ENCODE measurements around the gene SPRED2.

The SPRED2 gene

DNA sequence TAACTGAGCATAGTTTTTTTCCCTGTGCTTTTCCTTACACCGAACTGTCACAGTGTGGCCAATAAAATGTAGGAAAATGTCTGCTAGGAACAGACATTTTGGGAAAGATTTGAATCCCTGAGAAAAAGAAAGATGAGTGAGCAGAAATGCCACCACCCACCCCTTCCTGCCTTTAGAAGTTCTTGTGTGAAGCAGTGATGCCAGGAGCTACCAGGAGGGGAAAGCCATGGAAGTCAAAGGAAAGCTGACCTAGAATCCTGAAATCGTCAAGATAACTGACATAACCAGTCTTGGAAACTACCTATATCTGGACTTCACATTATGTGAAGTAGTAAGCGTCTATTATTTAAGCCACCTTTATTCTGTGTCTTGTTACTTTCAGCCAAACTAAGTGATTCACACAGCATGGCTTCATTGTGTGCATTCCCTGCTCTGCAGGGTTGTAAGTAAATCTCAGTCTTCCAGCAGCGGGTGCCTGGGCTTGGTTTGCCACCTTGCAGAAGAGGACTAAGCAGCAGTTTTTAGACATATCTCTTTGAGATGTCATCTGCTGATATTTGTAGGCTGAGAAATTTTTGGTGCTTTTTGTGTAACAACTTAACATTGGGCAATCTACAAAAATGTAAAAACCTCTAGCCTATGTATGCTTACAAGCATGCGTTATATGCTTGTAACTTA is 11.2 kb upstream of the SPRED2 start:
- no peak for DNase-seq (ENCODE audit: low read depth in 2 of 3, low spot score in 2 of 3)

- no peak for DNase-seq (ENCODE audit: low read depth in 2 of 3, low spot score in 2 of 3)
Measured at GRCh38 chr2:65442420-65443020, 10.1 kb upstream of the SPRED2 start.

DNA sequence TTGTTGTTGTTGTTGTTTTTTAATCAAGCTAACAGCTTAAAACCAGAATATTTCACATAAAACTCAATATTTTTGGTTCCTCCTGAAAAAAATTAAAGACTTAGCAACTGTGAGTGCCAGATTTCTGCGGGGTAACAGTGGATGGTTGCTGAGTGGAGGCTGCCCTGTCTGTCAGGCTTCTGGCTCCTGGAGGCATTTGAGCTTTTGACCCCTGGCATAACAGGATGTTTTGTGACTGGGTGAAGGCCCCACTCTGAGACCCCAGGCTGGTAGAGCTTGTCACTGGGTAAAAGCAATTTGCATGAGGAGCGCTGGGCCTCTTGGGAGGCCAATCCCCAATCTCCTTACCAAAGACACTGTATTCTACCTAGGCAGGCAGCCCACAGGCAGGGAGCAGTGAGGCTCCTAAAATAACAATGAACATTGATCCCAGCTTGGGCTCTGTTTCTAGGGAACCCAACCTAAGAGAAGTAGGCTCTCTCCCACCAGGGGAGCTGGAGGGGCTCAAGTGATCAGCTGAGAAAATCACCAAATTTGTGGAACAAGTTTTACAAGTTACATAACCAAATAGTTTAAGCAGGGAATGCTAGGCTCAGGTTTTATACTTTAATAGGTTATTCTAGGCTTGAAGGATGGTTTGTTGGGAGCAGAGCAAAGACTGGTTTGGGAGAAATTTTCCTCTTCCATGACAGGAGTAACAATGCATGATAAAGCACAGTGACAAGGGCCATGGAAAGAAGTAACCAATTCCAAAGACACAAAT is 5.9 kb upstream of the SPRED2 start:
- DNase-seq (ENCODE audit: low read depth in 2 of 3, low spot score in 2 of 3), result no peak

DNA sequence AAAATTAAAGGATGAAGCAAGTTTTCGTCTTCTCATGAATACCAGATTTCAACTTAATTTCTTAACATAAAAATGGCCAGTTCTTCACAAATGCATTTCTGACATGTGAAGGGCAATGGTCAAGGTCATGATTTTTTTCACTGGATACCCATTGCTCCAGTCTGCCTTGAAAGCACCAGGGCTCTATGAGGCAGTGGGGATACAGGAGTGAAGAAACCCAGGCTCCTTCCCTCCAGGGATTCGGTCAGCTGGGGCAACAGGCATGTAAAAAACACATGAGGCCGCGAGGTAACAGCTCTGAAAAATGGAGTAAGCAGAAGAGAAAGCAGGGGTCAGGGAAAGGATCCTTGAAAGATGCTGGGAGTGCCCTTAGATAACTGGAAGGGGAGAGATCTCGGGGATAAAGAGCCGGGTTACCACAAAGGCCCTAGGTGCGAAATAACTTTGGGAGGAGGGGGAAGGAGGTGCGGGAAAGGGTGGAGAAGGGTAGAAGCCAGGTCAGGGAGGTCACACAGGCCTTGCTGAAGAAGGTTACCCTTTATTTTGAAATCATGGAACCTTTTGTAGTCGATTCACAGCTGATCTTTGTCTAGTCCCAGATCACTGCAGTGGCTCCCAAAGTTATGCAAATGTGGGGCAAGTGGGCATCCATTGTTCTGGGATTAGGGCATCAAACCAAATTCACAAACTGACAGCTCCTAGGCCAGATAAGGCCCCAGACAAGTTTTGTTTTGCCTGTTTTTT is 5.2 kb upstream of the SPRED2 start:
- no peak for DNase-seq (ENCODE audit: low read depth in 2 of 3, low spot score in 2 of 3)

DNA sequence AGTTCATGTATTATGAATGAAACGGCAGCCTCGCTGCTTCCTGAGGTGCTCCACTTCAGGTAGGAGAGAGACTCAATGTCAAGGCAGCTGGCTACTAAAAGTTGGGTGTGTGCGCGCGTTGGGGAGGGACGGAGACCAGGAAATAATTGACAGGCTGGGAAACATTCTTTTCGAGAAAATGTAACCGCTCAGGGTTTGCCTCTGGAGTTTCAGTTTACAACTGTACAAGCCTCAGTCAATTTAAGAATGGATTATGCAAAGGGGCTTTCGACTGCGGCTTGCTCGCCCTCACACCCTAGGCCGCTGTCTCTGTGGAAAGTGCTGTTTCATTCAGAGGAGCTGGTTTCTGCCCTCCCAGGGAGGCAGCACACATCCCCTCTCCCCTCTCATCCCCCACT is 4.4 kb upstream of the SPRED2 start:
- DNase-seq (ENCODE audit: low read depth in 2 of 3, low spot score in 2 of 3), result no peak

GRCh38 chr2:65436169-65436823 is 3.9 kb upstream of the SPRED2 start:
- no peak for DNase-seq (ENCODE audit: low read depth in 2 of 3, low spot score in 2 of 3)

DNA sequence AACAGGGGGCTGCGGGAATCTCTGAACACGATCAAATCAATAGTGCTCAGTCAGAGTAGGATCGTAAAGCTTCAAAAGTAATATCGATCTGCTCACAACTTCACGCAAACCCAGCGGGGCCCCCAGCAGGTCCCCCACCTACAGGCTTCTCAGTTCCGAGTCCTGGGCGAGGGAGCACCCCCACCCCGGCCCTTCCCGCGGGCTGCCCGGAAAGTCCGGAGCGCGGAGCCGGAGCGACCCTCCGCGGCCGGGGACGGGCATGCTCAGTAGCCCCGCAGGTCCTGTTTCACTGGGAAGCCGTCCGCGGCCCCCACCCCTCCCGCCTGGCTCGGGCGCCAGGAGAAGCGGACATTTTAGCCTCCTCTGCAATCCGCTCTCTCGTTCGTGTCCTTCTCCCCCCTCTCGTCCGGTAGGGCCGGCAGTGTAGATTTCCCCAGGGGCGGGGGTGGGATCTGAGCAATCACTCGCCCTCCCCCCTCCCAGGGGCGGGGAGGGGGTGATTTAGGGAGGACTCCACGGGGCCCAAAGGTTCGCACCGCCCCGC is 3.3 kb upstream of the SPRED2 start:
- no peak for DNase-seq (ENCODE audit: low read depth in 2 of 3, low spot score in 2 of 3)

- DNase-seq (ENCODE audit: low read depth in 2 of 3, low spot score in 2 of 3), result no peak
Measured at GRCh38 chr2:65434592-65435241, 2.3 kb upstream of the SPRED2 start.

- no peak for DNase-seq (ENCODE audit: low read depth in 2 of 3, low spot score in 2 of 3)
Measured at GRCh38 chr2:65431421-65432226, 775 bp downstream of the SPRED2 start.

- peak in 1 of 3 experiments; percentile 27 for DNase-seq (ENCODE audit: low read depth in 2 of 3, low spot score in 2 of 3)
Measured at GRCh38 chr2:65430603-65431420, 1.6 kb downstream of the SPRED2 start.

GRCh38 chr2:65429786-65430602 is 2.4 kb downstream of the SPRED2 start:
- no peak for DNase-seq (ENCODE audit: low read depth in 2 of 3, low spot score in 2 of 3)

GRCh38 chr2:65427532-65427931 is 4.9 kb downstream of the SPRED2 start:
- no peak for DNase-seq (ENCODE audit: low read depth in 2 of 3, low spot score in 2 of 3)

DNA sequence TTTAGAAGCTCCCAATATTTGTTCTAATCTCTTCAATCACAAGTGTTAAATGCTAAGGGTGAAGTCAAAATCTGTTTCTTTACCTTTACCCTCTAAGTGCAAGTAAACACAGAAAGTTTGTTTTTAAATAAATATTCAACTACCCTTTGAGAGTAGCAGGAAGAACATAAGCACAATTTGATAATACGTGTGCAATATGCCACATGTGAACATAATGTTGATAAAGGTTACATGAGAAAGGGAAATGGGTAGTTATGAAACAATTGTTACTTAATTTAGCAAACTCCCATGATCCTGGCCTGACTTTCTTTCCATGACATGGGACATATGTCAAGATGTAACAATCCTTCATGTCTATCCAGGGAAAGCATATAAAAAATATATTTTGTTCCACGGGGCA is 7.1 kb downstream of the SPRED2 start:
- no peak for DNase-seq (ENCODE audit: low read depth in 2 of 3, low spot score in 2 of 3)

- DNase-seq (ENCODE audit: low read depth in 2 of 3, low spot score in 2 of 3), result no peak
Measured at GRCh38 chr2:65424391-65424790, 8.0 kb downstream of the SPRED2 start.

- no peak for DNase-seq (ENCODE audit: low read depth in 2 of 3, low spot score in 2 of 3)
Measured at GRCh38 chr2:65421432-65421748, 11.0 kb downstream of the SPRED2 start.

- no peak for DNase-seq (ENCODE audit: low read depth in 2 of 3, low spot score in 2 of 3)
Measured at GRCh38 chr2:65420712-65421431, 11.5 kb downstream of the SPRED2 start.

DNA sequence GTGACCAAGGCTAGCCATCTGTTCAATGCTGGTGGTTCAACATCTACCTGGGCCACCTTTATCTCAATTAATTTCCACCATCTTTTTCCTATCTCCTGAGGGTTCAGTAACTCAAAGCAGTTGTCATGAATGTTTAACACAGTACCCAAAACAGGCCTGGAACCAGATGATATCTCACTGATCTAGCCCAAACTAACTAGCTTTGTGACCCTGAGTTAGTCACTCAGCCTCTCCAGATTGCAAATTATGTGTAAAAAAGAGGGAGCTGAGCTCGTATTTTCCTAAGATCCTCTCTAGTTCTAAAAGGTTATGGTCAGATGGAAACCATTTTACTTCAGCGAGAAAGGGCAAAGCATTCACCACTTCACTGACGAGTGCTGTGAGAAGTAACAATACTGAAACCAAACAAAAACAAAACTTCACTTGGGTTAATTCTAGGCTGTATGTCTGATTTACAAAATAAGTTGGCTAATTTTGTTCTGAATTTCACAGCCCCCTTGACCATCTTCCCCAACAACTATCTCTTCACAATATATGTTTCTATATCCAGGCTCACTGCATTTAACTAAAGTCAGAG is 14.8 kb downstream of the SPRED2 start:
- DNase-seq (ENCODE audit: low read depth in 2 of 3, low spot score in 2 of 3), result no peak
